GM23338 (cell line): ENCODE results near the gene ADRA2B. TPM values are rescaled to one million over a fixed set of nuclear protein-coding genes. Genes with fewer than 3 reads are reported as not detected.
"Not testable (repeated sequence)": the region's sequence is repeated elsewhere in the genome, so short reads cannot be mapped to it uniquely, and the experiment has no call there.

Source experiments
- ATAC-seq: fragments of 200-7000 bp; cut with Tn5 transposase; 3 replicates; pipeline ENCODE4 v1.9.1; 2020
- DNase-seq: peaks from one replicate; pipeline ENCODE4 v3.0.0-alpha.2; 2015; ENCODE audit warnings: low spot score
- H2AFZ ChIP-seq: fragments of 200-600 bp; sonication (generic); 2 replicates; pipeline ENCODE4 v1.8.0; 2016; ENCODE audit warnings: antibody characterized with exemption, mild to moderate bottlenecking, moderate library complexity
- H3F3A ChIP-seq: fragments of 200-600 bp; sonication (generic); replicated peaks from 2 replicates; pipeline ENCODE4 v1.8.0; 2017; ENCODE audit warnings: antibody characterized with exemption, mixed run types, low read depth
- H3K27ac ChIP-seq: fragments of 200-600 bp; sonication (generic); 2 replicates; pipeline ENCODE4 v1.6.1; 2016; ENCODE audit warnings: low read depth
- H3K27me3 ChIP-seq: fragments of 200-600 bp; sonication (generic); 2 replicates; pipeline ENCODE4 v1.8.0; 2016; ENCODE audit warnings: mild to moderate bottlenecking, mixed run types, moderate library complexity; ENCODE audit not compliant: insufficient read depth
- H3K36me3 ChIP-seq: fragments of 200-600 bp; sonication (generic); 2 replicates; pipeline ENCODE4 v1.8.0; 2016; ENCODE audit warnings: mild to moderate bottlenecking; ENCODE audit not compliant: insufficient read depth
- H3K4me1 ChIP-seq: fragments of 200-600 bp; sonication (generic); 2 replicates; pipeline ENCODE4 v1.8.0; 2016; ENCODE audit warnings: mild to moderate bottlenecking, moderate library complexity; ENCODE audit not compliant: insufficient read depth
- H3K4me2 ChIP-seq: fragments of 200-600 bp; sonication (generic); 2 replicates; pipeline ENCODE4 v1.7.1; 2017; ENCODE audit warnings: mixed run types
- H3K4me3 ChIP-seq: fragments of 200-600 bp; sonication (generic); 2 replicates; pipeline ENCODE4 v1.6.1; 2016; ENCODE audit warnings: mixed run types
- H3K79me2 ChIP-seq: fragments of 200-600 bp; sonication (generic); replicated peaks from 2 replicates; pipeline ENCODE4 v1.8.0; 2017; ENCODE audit warnings: mild to moderate bottlenecking; ENCODE audit not compliant: insufficient read depth
- H3K9me2 ChIP-seq: fragments of 200-600 bp; sonication (generic); 2 replicates; pipeline ENCODE4 v1.8.0; 2017; ENCODE audit not compliant: insufficient read depth
- H4K20me1 ChIP-seq: fragments of 200-600 bp; sonication (generic); replicated peaks from 2 replicates; pipeline ENCODE4 v1.8.0; 2017; ENCODE audit warnings: mild to moderate bottlenecking; ENCODE audit not compliant: insufficient read depth
- H3K27ac Mint-ChIP-seq: 2 replicates; pipeline ENCODE4 v1.8.0; 2020; ENCODE audit warnings: inconsistent platforms, mild to moderate bottlenecking, moderate library complexity, mixed read lengths
- H3K27me3 Mint-ChIP-seq: 3 replicates; pipeline ENCODE4 v1.8.0; 2022; ENCODE audit warnings: low read depth, mild to moderate bottlenecking, moderate library complexity, mixed read lengths, inconsistent platforms; ENCODE audit not compliant: insufficient read depth, poor library complexity
- H3K36me3 Mint-ChIP-seq: 3 replicates; pipeline ENCODE4 v1.8.0; 2021; ENCODE audit warnings: low read depth, mild to moderate bottlenecking, inconsistent platforms, moderate library complexity, mixed read lengths
- H3K4me1 Mint-ChIP-seq: 3 replicates; pipeline ENCODE4 v1.8.0; 2020; ENCODE audit warnings: mild to moderate bottlenecking, inconsistent platforms, mixed read lengths
- H3K4me3 Mint-ChIP-seq: 3 replicates; pipeline ENCODE4 v1.8.0; 2021; ENCODE audit warnings: moderate library complexity, mild to moderate bottlenecking, inconsistent platforms, mixed read lengths
- H3K9me3 Mint-ChIP-seq: 3 replicates; pipeline ENCODE4 v1.8.0; 2020; ENCODE audit warnings: moderate library complexity, mild to moderate bottlenecking, inconsistent platforms, mixed read lengths
- JUNB ChIP-seq: IDR thresholded peaks from one replicate; pipeline ENCODE4 v1.6.1; 2016; ENCODE audit warnings: antibody characterized with exemption; ENCODE audit not compliant: unreplicated experiment
- NANOG ChIP-seq: IDR thresholded peaks from 2 replicates; pipeline ENCODE4 v1.6.1; 2016; ENCODE audit warnings: antibody characterized with exemption, borderline replicate concordance
- polyA plus RNA-seq: library from polyadenylated mRNA; unstranded; fragments of >200 nt; fragmentation: Nextera tagmentation; extraction: Ambion mirVana; gene quantifications from 2 replicates; pipeline ENCODE4 v1.2.1, GENCODE V29; 2016
- total RNA-seq: library from RNA; depleted of rRNA; stranded (reverse); fragments of >200 nt; shearing (Covaris generic); gene quantifications from 2 replicates; pipeline ENCODE4 v1.2.3, GENCODE V29; 2014
- TF ChIP-seq, protein P1 (sequence below): IDR thresholded peaks from 2 replicates; pipeline ENCODE4 v1.6.1; 2016; ENCODE audit warnings: antibody characterized with exemption
- TF ChIP-seq, protein P2 (sequence below): fragments of 250-450 bp; sonication (Bioruptor Pico); IDR thresholded peaks from 2 replicates; pipeline ENCODE4 v1.5.0; 2020; ENCODE audit warnings: mild to moderate bottlenecking, moderate library complexity

ADRA2B gene
- total and polyA plus RNA-seq, 2 experiments from 2014 or later, result 1.7 to 5.9 TPM

DNA sequence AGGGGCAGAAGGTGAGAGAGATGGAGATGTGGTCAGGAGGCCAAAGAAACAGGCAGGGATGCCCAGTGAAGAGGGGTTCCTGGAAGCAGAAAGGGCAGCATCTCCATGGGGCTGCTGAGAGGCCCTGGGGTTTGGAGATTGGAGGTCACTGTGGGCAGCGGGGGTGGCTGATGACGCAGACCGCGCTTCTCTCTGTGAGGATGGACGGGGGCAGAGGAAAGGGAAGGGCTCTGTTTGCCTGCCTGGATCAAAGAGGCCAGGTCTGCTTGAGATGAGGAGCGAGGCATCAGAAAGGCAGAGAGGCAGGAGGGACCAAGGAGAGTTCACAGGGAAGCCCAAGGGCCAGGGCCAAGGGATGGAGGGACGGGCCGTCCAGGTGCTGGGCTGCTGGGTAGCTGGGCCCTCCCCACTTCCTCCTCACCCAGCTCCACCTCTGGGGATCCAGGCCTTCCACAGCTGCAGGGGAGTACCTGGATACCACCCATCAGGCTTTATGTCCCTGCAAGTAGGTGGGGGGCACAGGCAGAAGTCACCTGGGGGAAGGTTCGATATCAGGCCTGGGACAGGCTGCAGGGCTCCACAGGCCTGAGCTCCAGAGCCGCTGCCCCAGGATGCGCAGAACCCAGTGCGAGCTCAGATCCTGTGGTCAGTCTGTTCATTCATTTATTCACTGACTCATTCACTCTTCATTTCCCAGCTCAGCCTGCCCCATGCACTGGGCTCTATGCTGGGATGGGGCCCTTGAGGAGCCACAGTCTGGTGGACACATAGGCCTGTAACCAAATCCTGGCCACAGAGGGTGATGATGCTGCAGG is 30.6 kb downstream of the ADRA2B start:
- Mint-ChIP-seq H3K36me3 (no peaks in the 10 kb centered on the region; the same call in 2 of the 3 replicates), H3K4me3 (no peak overlapping the region), H3K27ac (no peak overlapping the region)

DNA sequence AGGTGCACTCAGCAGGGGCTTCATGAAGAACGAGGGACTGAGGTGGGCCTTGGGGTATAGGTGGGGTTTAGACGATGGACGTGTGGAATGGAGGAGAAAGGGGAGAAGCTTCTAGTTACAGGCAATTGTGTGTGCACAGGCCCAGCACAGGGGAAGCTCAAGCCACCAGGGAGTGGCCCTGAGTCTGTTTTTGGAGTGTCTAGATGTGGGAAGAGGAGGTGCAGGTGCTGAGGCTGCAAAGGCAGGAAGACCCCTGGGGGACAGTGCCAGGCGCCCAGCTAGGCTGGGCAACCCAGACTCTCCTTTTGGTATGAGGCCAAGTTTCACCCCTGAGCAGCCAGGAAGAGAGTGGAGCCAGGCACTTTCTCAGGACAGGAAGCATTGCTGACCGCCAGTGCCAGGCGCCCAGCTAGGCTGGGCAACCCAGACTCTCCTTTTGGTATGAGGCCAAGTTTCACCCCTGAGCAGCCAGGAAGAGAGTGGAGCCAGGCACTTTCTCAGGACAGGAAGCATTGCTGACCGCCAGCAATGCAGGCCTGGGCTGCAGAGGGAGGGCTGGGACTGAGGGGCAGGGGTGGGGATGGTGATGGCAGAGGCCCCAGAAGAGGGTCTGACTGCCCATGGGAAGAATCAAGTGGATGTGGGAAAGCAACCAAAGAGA is 31.4 kb downstream of the ADRA2B start:
- H4K20me1 ChIP-seq, H3K27ac Mint-ChIP-seq, H3K36me3 Mint-ChIP-seq, DNase-seq, ATAC-seq, H3K4me2 ChIP-seq, H3K4me3 Mint-ChIP-seq, H3K36me3 ChIP-seq, H3K27ac ChIP-seq, H3K4me1 Mint-ChIP-seq, H3K9me2 ChIP-seq, H3K9me3 Mint-ChIP-seq, H3K27me3 ChIP-seq, H3K4me3 ChIP-seq, H3K4me1 ChIP-seq, H3K79me2 ChIP-seq, H3F3A ChIP-seq, H3K27me3 Mint-ChIP-seq, H2AFZ ChIP-seq: not testable (repeated sequence)

More for the DNA sequence above, 30.6 kb downstream of the ADRA2B start:
- Histone ChIP-seq H3F3A (no peaks in the 10 kb centered on the region), H3K9me2 (no peaks in the 10 kb centered on the region), H3K4me1 (no peaks in the 10 kb centered on the region; the same call in 1 of the 2 replicates), H3K27me3 (no peaks in the 10 kb centered on the region), H4K20me1 (no peaks in the 10 kb centered on the region), H2AFZ (no peak overlapping the region), H3K27ac (no peak overlapping the region), H3K4me3 (no peak overlapping the region), H3K79me2 (no peaks in the 10 kb centered on the region), H3K4me2 (no peak overlapping the region), H3K36me3 (no peaks in the 10 kb centered on the region)
- peaks cover 13% of the 10 kb centered on the region for H3K4me1 Mint-ChIP-seq
- DNase-seq (no peak), ATAC-seq (no peak)
- TF ChIP-seq, protein P1, sequence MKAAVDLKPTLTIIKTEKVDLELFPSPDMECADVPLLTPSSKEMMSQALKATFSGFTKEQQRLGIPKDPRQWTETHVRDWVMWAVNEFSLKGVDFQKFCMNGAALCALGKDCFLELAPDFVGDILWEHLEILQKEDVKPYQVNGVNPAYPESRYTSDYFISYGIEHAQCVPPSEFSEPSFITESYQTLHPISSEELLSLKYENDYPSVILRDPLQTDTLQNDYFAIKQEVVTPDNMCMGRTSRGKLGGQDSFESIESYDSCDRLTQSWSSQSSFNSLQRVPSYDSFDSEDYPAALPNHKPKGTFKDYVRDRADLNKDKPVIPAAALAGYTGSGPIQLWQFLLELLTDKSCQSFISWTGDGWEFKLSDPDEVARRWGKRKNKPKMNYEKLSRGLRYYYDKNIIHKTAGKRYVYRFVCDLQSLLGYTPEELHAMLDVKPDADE, result no peak
- TF ChIP-seq JUNB (no peak), NANOG (no peak)
- TF ChIP-seq, protein P2, sequence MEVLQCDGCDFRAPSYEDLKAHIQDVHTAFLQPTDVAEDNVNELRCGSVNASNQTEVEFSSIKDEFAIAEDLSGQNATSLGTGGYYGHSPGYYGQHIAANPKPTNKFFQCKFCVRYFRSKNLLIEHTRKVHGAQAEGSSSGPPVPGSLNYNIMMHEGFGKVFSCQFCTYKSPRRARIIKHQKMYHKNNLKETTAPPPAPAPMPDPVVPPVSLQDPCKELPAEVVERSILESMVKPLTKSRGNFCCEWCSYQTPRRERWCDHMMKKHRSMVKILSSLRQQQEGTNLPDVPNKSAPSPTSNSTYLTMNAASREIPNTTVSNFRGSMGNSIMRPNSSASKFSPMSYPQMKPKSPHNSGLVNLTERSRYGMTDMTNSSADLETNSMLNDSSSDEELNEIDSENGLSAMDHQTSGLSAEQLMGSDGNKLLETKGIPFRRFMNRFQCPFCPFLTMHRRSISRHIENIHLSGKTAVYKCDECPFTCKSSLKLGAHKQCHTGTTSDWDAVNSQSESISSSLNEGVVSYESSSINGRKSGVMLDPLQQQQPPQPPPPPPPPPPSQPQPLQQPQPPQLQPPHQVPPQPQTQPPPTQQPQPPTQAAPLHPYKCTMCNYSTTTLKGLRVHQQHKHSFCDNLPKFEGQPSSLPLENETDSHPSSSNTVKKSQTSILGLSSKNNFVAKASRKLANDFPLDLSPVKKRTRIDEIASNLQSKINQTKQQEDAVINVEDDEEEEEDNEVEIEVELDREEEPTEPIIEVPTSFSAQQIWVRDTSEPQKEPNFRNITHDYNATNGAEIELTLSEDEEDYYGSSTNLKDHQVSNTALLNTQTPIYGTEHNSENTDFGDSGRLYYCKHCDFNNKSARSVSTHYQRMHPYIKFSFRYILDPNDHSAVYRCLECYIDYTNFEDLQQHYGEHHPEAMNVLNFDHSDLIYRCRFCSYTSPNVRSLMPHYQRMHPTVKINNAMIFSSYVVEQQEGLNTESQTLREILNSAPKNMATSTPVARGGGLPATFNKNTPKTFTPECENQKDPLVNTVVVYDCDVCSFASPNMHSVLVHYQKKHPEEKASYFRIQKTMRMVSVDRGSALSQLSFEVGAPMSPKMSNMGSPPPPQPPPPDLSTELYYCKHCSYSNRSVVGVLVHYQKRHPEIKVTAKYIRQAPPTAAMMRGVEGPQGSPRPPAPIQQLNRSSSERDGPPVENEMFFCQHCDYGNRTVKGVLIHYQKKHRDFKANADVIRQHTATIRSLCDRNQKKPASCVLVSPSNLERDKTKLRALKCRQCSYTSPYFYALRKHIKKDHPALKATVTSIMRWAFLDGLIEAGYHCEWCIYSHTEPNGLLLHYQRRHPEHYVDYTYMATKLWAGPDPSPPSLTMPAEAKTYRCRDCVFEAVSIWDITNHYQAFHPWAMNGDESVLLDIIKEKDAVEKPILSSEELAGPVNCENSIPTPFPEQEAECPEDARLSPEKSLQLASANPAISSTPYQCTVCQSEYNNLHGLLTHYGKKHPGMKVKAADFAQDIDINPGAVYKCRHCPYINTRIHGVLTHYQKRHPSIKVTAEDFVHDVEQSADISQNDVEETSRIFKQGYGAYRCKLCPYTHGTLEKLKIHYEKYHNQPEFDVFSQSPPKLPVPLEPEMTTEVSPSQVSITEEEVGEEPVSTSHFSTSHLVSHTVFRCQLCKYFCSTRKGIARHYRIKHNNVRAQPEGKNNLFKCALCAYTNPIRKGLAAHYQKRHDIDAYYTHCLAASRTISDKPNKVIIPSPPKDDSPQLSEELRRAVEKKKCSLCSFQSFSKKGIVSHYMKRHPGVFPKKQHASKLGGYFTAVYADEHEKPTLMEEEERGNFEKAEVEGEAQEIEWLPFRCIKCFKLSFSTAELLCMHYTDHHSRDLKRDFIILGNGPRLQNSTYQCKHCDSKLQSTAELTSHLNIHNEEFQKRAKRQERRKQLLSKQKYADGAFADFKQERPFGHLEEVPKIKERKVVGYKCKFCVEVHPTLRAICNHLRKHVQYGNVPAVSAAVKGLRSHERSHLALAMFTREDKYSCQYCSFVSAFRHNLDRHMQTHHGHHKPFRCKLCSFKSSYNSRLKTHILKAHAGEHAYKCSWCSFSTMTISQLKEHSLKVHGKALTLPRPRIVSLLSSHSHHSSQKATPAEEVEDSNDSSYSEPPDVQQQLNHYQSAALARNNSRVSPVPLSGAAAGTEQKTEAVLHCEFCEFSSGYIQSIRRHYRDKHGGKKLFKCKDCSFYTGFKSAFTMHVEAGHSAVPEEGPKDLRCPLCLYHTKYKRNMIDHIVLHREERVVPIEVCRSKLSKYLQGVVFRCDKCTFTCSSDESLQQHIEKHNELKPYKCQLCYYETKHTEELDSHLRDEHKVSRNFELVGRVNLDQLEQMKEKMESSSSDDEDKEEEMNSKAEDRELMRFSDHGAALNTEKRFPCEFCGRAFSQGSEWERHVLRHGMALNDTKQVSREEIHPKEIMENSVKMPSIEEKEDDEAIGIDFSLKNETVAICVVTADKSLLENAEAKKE (CRISPR knock-in tag), result no peak
- peaks cover 3% of the 10 kb centered on the region for H3K27me3 Mint-ChIP-seq
- H3K9me3 Mint-ChIP-seq, result no peaks in the 10 kb centered on the region
